Measurements from ENCODE around the gene PTCD2.

Gene PTCD2

GRCh38 chr5:72376381-72376780, 56.2 kb downstream of the PTCD2 start:
- Histone ChIP-seq H3K27ac (replicated peaks) (no peak overlapping the region), H3K27me3 (ENCODE audit: insufficient read depth, poor library complexity, severe bottlenecking) (no peaks in the 10 kb centered on the region), H3K4me3 (replicated peaks; ENCODE audit: insufficient read depth, low read length) (no peak overlapping the region)
- no peak for DNase-seq (ENCODE audit: low read depth in 1 of 2, low spot score in 1 of 2)
- TF ChIP-seq POLR2AphosphoS5 (IDR thresholded peaks at IDR 0.05; ENCODE audit: low read depth) (no peak), SPI1 (IDR thresholded peaks at IDR 0.05; ENCODE audit: borderline replicate concordance, low read depth) (no peak), GABPA (IDR thresholded peaks at IDR 0.05; ENCODE audit: low read depth) (no peak), REST (IDR thresholded peaks at IDR 0.05; ENCODE audit: insufficient replicate concordance, low read depth) (no peak)
- TF ChIP-seq, protein P1, sequence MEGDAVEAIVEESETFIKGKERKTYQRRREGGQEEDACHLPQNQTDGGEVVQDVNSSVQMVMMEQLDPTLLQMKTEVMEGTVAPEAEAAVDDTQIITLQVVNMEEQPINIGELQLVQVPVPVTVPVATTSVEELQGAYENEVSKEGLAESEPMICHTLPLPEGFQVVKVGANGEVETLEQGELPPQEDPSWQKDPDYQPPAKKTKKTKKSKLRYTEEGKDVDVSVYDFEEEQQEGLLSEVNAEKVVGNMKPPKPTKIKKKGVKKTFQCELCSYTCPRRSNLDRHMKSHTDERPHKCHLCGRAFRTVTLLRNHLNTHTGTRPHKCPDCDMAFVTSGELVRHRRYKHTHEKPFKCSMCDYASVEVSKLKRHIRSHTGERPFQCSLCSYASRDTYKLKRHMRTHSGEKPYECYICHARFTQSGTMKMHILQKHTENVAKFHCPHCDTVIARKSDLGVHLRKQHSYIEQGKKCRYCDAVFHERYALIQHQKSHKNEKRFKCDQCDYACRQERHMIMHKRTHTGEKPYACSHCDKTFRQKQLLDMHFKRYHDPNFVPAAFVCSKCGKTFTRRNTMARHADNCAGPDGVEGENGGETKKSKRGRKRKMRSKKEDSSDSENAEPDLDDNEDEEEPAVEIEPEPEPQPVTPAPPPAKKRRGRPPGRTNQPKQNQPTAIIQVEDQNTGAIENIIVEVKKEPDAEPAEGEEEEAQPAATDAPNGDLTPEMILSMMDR (IDR thresholded peaks at IDR 0.05; ENCODE audit: insufficient read depth, low read length): no peak

- no peak overlapping the region for H3K27ac ChIP-seq (replicated peaks)
- no peak for DNase-seq (ENCODE audit: low read depth in 1 of 2, low spot score in 1 of 2)
- no peak overlapping the region for H3K4me3 ChIP-seq (replicated peaks; ENCODE audit: insufficient read depth, low read length)
- no peaks in the 10 kb centered on the region for H3K27me3 ChIP-seq (ENCODE audit: insufficient read depth, poor library complexity, severe bottlenecking)
- no peak for TF ChIP-seq POLR2AphosphoS5 (IDR thresholded peaks at IDR 0.05; ENCODE audit: low read depth)
These were observed 57.9 kb downstream of the PTCD2 start for GRCh38 chr5:72377910-72378638.

DNA sequence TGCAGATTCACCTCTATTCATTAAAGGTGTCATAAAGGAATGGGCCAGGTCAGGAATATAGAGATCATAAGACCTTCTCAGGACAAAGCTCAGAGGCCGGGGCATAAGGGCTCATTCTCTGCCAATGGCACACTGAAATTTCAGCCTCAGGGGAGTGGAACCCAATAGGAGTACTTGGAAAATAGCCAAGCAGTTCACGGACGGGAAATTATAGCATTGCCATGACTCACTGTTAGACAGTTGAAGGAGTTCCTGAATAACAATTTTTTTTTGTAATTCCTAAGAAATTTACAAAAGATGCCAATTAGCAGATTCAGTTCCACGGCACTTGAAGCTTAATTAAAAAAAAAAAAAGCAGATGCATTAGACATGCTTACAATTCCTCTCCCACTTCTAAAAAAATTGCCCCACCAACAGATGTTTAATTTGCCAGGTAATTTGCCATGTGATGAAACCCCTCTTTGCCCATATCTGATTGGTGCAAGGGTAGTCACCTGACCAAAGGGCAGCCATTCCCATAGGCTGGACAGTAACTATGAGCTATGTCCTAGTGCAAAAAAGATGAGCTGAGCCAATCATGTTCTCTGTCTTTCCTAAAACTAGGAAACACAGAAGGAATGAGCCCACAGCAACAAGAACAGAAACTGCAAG, 58.6 kb downstream of the PTCD2 start:
- H3K27me3 ChIP-seq (ENCODE audit: insufficient read depth, poor library complexity, severe bottlenecking): no peaks in the 10 kb centered on the region
- no peak overlapping the region for H3K4me3 ChIP-seq (replicated peaks; ENCODE audit: insufficient read depth, low read length)
- TF ChIP-seq POLR2AphosphoS5 (IDR thresholded peaks at IDR 0.05; ENCODE audit: low read depth) (no peak), GABPA (IDR thresholded peaks at IDR 0.05; ENCODE audit: low read depth) (no peak), SPI1 (IDR thresholded peaks at IDR 0.05; ENCODE audit: borderline replicate concordance, low read depth) (no peak), REST (IDR thresholded peaks at IDR 0.05; ENCODE audit: insufficient replicate concordance, low read depth) (no peak)
- TF ChIP-seq, protein P1 (IDR thresholded peaks at IDR 0.05; ENCODE audit: insufficient read depth, low read length): no peak
- no peak overlapping the region for H3K27ac ChIP-seq (replicated peaks)
- DNase-seq (ENCODE audit: low read depth in 1 of 2, low spot score in 1 of 2): no peak

DNA sequence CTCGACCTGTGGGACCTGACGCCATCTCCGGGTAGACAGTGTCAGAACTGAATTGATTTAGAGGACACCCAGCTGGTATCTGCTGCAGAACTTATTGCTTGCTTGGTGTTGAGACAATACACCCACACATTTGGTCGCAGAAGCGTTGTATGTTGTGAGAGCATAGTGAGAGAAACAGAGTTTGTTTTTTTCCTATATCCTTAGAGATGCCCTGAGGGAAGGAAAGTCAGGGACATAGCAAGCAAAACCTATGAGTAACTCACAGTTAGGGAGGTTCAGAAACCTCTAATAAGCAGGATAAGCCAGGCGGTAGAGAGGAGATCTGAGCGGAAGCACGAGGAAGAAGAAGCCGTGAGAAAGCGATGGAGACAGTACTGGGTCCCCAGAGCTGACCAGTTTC, 59.8 kb downstream of the PTCD2 start:
- no peaks in the 10 kb centered on the region for H3K27me3 ChIP-seq (ENCODE audit: insufficient read depth, poor library complexity, severe bottlenecking)
- DNase-seq (ENCODE audit: low read depth in 1 of 2, low spot score in 1 of 2): no peak
- TF ChIP-seq REST (IDR thresholded peaks at IDR 0.05; ENCODE audit: insufficient replicate concordance, low read depth): no peak
- no peak for TF ChIP-seq GABPA (IDR thresholded peaks at IDR 0.05; ENCODE audit: low read depth)
- no peak overlapping the region for H3K27ac ChIP-seq (replicated peaks)
- no peak overlapping the region for H3K4me3 ChIP-seq (replicated peaks; ENCODE audit: insufficient read depth, low read length)

All from HL-60 (cell line).